GM12891 (cell line): ENCODE results near the gene ENOX1.

Source experiments
- POLR2A ChIP-seq: IDR thresholded peaks from 2 replicates; pipeline ENCODE4 v1.6.1; 2011; ENCODE audit warnings: low read depth, low read length, control low read depth
- POLR2AphosphoS5 ChIP-seq: IDR thresholded peaks from 2 replicates; pipeline ENCODE4 v1.6.1; 2011; ENCODE audit warnings: low read depth, low read length, control low read depth

GRCh38 chr13:43339805-43340550 lies 446.8 kb downstream of the ENOX1 start:
- no peak for TF ChIP-seq POLR2A
- no peak for TF ChIP-seq POLR2AphosphoS5
